Measurements from ENCODE around the gene GNAT1.

GRCh38 chr3:50177346-50177745 is 14.1 kb upstream of the GNAT1 start:
- TF ChIP-seq EZH2 (IDR thresholded peaks at IDR 0.05; ENCODE audit: insufficient read depth, poor library complexity, severe bottlenecking) (no peak), EZH2phosphoT487 (IDR thresholded peaks at IDR 0.05; ENCODE audit: insufficient read depth, low read depth) (no peak)
